HepG2 (cell line): ENCODE measurements around the gene CAPN7. TPM values are rescaled to one million over a fixed set of nuclear protein-coding genes. Genes with fewer than 3 reads are reported as not detected.

ENCODE experiments used
- CCAR2 ChIP-seq: fragments of 200-400 bp; formaldehyde crosslinking; optimal IDR thresholded peaks from 2 replicates; pipeline ENCODE3; 2018; ENCODE audit warnings: low read depth, mild to moderate bottlenecking, low read length, moderate library complexity
- DRAP1 ChIP-seq: IDR thresholded peaks from 2 replicates; pipeline ENCODE4 v1.6.1; 2016; ENCODE audit warnings: missing genetic modification reagents, missing compliant biosample characterization
- FOXP1 ChIP-seq, 2 experiments: fragments of 450-650 bp in 1 of 2; IDR thresholded peaks; 2 replicates each; pipeline ENCODE4 v1.6.1; 2017 to 2018; ENCODE audit warnings: antibody characterized with exemption in 1 of 2
- HIC2 ChIP-seq: sonication (generic); formaldehyde crosslinking; IDR thresholded peaks from 2 replicates; pipeline ENCODE4 v1.9.0; 2022; ENCODE audit warnings: low read depth, missing genetic modification reagents
- POLR2AphosphoS5 ChIP-seq: IDR thresholded peaks from 2 replicates; pipeline ENCODE4 v1.6.1; 2012; ENCODE audit warnings: low read depth, low read length
- SMC3 ChIP-seq: IDR thresholded peaks from 2 replicates; pipeline ENCODE4 v1.6.1; 2011; ENCODE audit warnings: low read length, improper control_type of control experiment
- SRSF9 ChIP-seq: fragments of 200-400 bp; formaldehyde crosslinking; IDR thresholded peaks from 2 replicates; pipeline ENCODE4 v1.6.1; 2018; ENCODE audit warnings: borderline replicate concordance, mild to moderate bottlenecking, low read depth, low read length; ENCODE audit not compliant: insufficient read depth, poor library complexity, severe bottlenecking
- WIZ ChIP-seq: sonication (generic); formaldehyde crosslinking; IDR thresholded peaks from 2 replicates; pipeline ENCODE4 v1.5.1; 2020; ENCODE audit warnings: mild to moderate bottlenecking, missing genetic modification reagents
- ZBTB10 ChIP-seq: sonication (generic); formaldehyde crosslinking; IDR thresholded peaks from 2 replicates; pipeline ENCODE4 v1.4.0; 2020; ENCODE audit warnings: missing genetic modification reagents, borderline replicate concordance
- ZBTB8A ChIP-seq: sonication (generic); formaldehyde crosslinking; IDR thresholded peaks from 2 replicates; pipeline ENCODE4 v1.4.0; 2020; ENCODE audit warnings: mild to moderate bottlenecking, low read depth, missing genetic modification reagents, borderline replicate concordance
- ZNF282 ChIP-seq: fragments of 450-650 bp; IDR thresholded peaks from 2 replicates; pipeline ENCODE4 v1.6.1; 2018; ENCODE audit not compliant: partially characterized antibody
- ZNF331 ChIP-seq: sonication (generic); formaldehyde crosslinking; IDR thresholded peaks from 2 replicates; pipeline ENCODE4 v1.4.0; 2020; ENCODE audit warnings: missing genetic modification reagents
- ZNF503 ChIP-seq: sonication (generic); formaldehyde crosslinking; IDR thresholded peaks from 2 replicates; pipeline ENCODE4 v1.4.0; 2020; ENCODE audit warnings: missing genetic modification reagents
- ZNF513 ChIP-seq: sonication (generic); formaldehyde crosslinking; conservative IDR thresholded peaks from 2 replicates; pipeline ENCODE4 v1.5.0; 2020; ENCODE audit warnings: missing genetic modification reagents
- ZSCAN22 ChIP-seq: sonication (generic); formaldehyde crosslinking; IDR thresholded peaks from 2 replicates; pipeline ENCODE4 v1.4.0; 2020; ENCODE audit warnings: mild to moderate bottlenecking, missing genetic modification reagents
- ZXDC ChIP-seq: sonication (generic); formaldehyde crosslinking; IDR thresholded peaks from 2 replicates; pipeline ENCODE4 v1.5.0; 2020; ENCODE audit warnings: mild to moderate bottlenecking, missing genetic modification reagents
- polyA plus RNA-seq, 8 experiments: library from polyadenylated mRNA; depleted of rRNA in 3 of 8; stranded (reverse) in 7 of 8; unstranded in 1 of 8; fragments of >200 nt; fragmentation: Illumina TruSeq in 4 of 8; extraction: Trizol in 4 of 8; gene quantifications; 2 replicates each; pipeline versions ENCODE4 v1.2.1 to v1.2.3, GENCODE V29; 2011 to 2016; ENCODE audit warnings: low read depth in 4 of 8, missing spikeins in 1 of 8, mixed read lengths in 1 of 8; ENCODE audit not compliant: insufficient read depth in 1 of 8
- total RNA-seq, 5 experiments: library from RNA; depleted of rRNA; stranded (reverse); fragments of >200 nt; fragmentation: Illumina TruSeq; extraction: Trizol; gene quantifications; 2 replicates each; pipeline ENCODE4 v1.2.3, GENCODE V29; 2016; ENCODE audit warnings: low read depth in 1 of 5

Gene CAPN7
- total and polyA plus RNA-seq, 2 of the 13 experiments (the other 11 are each of a cell fraction or from before 2014, with no cell fraction given) = 16.7 to 36.8 TPM

GRCh38 chr3:15205934-15206661, at the start of gene CAPN7 (continued):
- peak; percentile 44; the same call in 1 of the 2 replicates for TF ChIP-seq ZNF503 (CRISPR knock-in tag)
- no peak for TF ChIP-seq ZNF282
- peak; percentile 57; the same call in 1 of the 2 replicates for TF ChIP-seq ZNF331
- peak; percentile 74 for TF ChIP-seq HIC2 (CRISPR knock-in tag)
- TF ChIP-seq ZBTB10 = no peak
- TF ChIP-seq SMC3 = no peak
- no peak for TF ChIP-seq SRSF9
- TF ChIP-seq ZXDC (CRISPR knock-in tag) = no peak
- TF ChIP-seq CCAR2 = no peak
- no peak for TF ChIP-seq ZNF513 (CRISPR knock-in tag)
- peak; percentile 69 for TF ChIP-seq DRAP1 (CRISPR knock-in tag)
- TF ChIP-seq ZSCAN22 (CRISPR knock-in tag) = no peak
- TF ChIP-seq WIZ (CRISPR knock-in tag) = 0 out of 2 replicates have a peak, but pooled peaks have one; percentile 34
- peak; percentile 79 for TF ChIP-seq POLR2AphosphoS5
- TF ChIP-seq ZBTB8A (CRISPR knock-in tag) = no peak
- TF ChIP-seq FOXP1 (IDR thresholded peaks at IDR 0.05) = no peak
- no peak for TF ChIP-seq FOXP1 (CRISPR knock-in tag; IDR thresholded peaks at IDR 0.05)
